GM21619 (cell line): Measurements from ENCODE around the gene ABTB2.

Source experiments
- ATAC-seq: cut with Tn5 transposase; IDR thresholded peaks from one replicate; pipeline ENCODE4 v1.9.1; 2021; ENCODE audit not compliant: unreplicated experiment

Gene ABTB2

GRCh38 chr11:34176751-34177209 is 181.0 kb downstream of the ABTB2 start:
- ATAC-seq, result no peak

- ATAC-seq, result peak; percentile 37
These were observed 182.4 kb downstream of the ABTB2 start for GRCh38 chr11:34175284-34176019.

- ATAC-seq, result peak; percentile 79
These were observed 183.3 kb downstream of the ABTB2 start for GRCh38 chr11:34174412-34175041.

GRCh38 chr11:34173050-34173449 is 184.8 kb downstream of the ABTB2 start:
- ATAC-seq, result no peak

GRCh38 chr11:34169686-34170085 is 188.1 kb downstream of the ABTB2 start:
- ATAC-seq, result no peak

GRCh38 chr11:34168642-34169420 is 189.0 kb downstream of the ABTB2 start:
- ATAC-seq, result no peak

- no peak for ATAC-seq
These were observed 189.8 kb downstream of the ABTB2 start for GRCh38 chr11:34167961-34168360.

GRCh38 chr11:34166806-34167740 is 190.7 kb downstream of the ABTB2 start:
- no peak for ATAC-seq

- ATAC-seq, result no peak
These were observed 191.8 kb downstream of the ABTB2 start for GRCh38 chr11:34165786-34166555.

- no peak for ATAC-seq
These were observed 192.7 kb downstream of the ABTB2 start for GRCh38 chr11:34165121-34165520.

GRCh38 chr11:34162856-34163255 is 195.0 kb downstream of the ABTB2 start:
- no peak for ATAC-seq

GRCh38 chr11:34162493-34162820 is 195.4 kb downstream of the ABTB2 start:
- no peak for ATAC-seq

- no peak for ATAC-seq
These were observed 195.9 kb downstream of the ABTB2 start for GRCh38 chr11:34161812-34162492.

- ATAC-seq, result no peak
These were observed 196.4 kb downstream of the ABTB2 start for GRCh38 chr11:34161361-34161760.

- no peak for ATAC-seq
These were observed 197.0 kb downstream of the ABTB2 start for GRCh38 chr11:34160791-34161190.

- no peak for ATAC-seq
These were observed 197.6 kb downstream of the ABTB2 start for GRCh38 chr11:34160049-34160721.

- ATAC-seq, result no peak
These were observed 199.1 kb downstream of the ABTB2 start for GRCh38 chr11:34158661-34159060.

GRCh38 chr11:34157163-34157562 is 200.6 kb downstream of the ABTB2 start:
- no peak for ATAC-seq

GRCh38 chr11:34155757-34156062 is 202.1 kb downstream of the ABTB2 start:
- no peak for ATAC-seq
